Measurements from ENCODE around the gene VWA5B2. TPM values are rescaled to one million over a fixed set of nuclear protein-coding genes. Genes with fewer than 3 reads are reported as not detected.

Gene VWA5B2
- total RNA-seq, 1 experiment from 2014 or later: 10.6 TPM

DNA sequence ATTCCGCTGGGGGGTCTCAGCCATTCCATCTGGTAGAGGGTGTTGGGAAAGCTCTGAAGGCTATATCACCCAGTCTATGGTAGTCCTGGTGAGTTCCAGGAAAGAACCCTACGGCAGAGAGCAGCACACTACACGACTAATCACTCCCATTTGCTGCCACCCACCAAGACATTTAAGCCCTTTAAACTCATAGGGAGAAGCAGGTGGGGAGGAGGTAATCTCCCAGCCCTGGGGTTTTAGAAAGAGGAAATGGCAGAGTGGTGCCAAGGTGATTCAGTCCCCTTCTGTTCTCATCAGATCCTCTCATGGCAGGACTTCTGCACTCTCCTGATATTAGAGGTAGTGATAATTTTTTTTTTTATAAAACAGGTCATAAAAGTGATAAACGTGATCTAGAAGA is 10.6 kb upstream of the VWA5B2 start:
- intact Hi-C loops (cut with micrococcal nuclease): no loop called here
- peaks cover 0 to 4% of the 10 kb centered on the region in 2 experiments; a peak in 1 of 4 replicates for H3K4me1 ChIP-seq (ENCODE audit: control insufficient read depth in 1 of 2, insufficient read depth in 2 of 2, low read length in 2 of 2)
- no peak for DNase-seq (ENCODE audit: low read depth, low spot score)
- ATAC-seq: no peak
- no TSS peak for BruUV-seq (replicated peaks)
- no peaks in the 10 kb centered on the region for H3K27me3 ChIP-seq (ENCODE audit: insufficient read depth, low read length)
- no peaks in the 10 kb centered on the region for H4K20me1 ChIP-seq (ENCODE audit: insufficient read depth)
- ChIA-PET POLR2A (no interaction called here), RAD21 (ENCODE audit: low non-redundant PET in 1 of 2, low total read pairs in 2 of 2, uncharacterized antibody in 2 of 2, unreplicated experiment in 2 of 2) (no interaction called here), CTCF (no interaction called here)
- H3K4me2 ChIP-seq (ENCODE audit: low read length): no peak overlapping the region
- no peaks in the 10 kb centered on the region for H3K36me3 ChIP-seq (ENCODE audit: control insufficient read depth in 1 of 2, insufficient read depth in 2 of 2, low read length in 2 of 2)
- no peak overlapping the region for H3K4me3 ChIP-seq (replicated peaks in 1 of 2; ENCODE audit: low read depth in 1 of 2, low read length in 2 of 2)
- H3K9me3 ChIP-seq (ENCODE audit: control insufficient read depth in 1 of 2, insufficient read depth in 1 of 2, low read depth in 1 of 2, low read length in 2 of 2): no peaks in the 10 kb centered on the region
- no peak overlapping the region for H3K9ac ChIP-seq (ENCODE audit: low read length)
- H3K9me2 ChIP-seq (ENCODE audit: insufficient read depth): no peaks in the 10 kb centered on the region
- no peak overlapping the region for H2AFZ ChIP-seq (ENCODE audit: low read depth, low read length, poor library complexity, severe bottlenecking)
- H3K27ac ChIP-seq (ENCODE audit: low read depth, low read length): no peak overlapping the region
- H3K79me2 ChIP-seq (ENCODE audit: insufficient read depth, low read length): no peaks in the 10 kb centered on the region
- TF ChIP-seq CBX3 (IDR thresholded peaks at IDR 0.05; ENCODE audit: low read depth): no peak
- no peak for TF ChIP-seq POLR2A (IDR thresholded peaks at IDR 0.05; ENCODE audit: borderline replicate concordance, extremely low read depth, insufficient read depth, insufficient read length)
- no peak for TF ChIP-seq SRF (IDR thresholded peaks at IDR 0.05; ENCODE audit: low read depth)
- TF ChIP-seq, protein P1, sequence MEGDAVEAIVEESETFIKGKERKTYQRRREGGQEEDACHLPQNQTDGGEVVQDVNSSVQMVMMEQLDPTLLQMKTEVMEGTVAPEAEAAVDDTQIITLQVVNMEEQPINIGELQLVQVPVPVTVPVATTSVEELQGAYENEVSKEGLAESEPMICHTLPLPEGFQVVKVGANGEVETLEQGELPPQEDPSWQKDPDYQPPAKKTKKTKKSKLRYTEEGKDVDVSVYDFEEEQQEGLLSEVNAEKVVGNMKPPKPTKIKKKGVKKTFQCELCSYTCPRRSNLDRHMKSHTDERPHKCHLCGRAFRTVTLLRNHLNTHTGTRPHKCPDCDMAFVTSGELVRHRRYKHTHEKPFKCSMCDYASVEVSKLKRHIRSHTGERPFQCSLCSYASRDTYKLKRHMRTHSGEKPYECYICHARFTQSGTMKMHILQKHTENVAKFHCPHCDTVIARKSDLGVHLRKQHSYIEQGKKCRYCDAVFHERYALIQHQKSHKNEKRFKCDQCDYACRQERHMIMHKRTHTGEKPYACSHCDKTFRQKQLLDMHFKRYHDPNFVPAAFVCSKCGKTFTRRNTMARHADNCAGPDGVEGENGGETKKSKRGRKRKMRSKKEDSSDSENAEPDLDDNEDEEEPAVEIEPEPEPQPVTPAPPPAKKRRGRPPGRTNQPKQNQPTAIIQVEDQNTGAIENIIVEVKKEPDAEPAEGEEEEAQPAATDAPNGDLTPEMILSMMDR (IDR thresholded peaks at IDR 0.05 in 2 of 3, conservative IDR thresholded peaks at IDR 0.05 in 1 of 3; ENCODE audit: borderline replicate concordance in 1 of 3, insufficient read depth in 1 of 3, low read depth in 2 of 3, low read length in 2 of 3): no peak

DNA sequence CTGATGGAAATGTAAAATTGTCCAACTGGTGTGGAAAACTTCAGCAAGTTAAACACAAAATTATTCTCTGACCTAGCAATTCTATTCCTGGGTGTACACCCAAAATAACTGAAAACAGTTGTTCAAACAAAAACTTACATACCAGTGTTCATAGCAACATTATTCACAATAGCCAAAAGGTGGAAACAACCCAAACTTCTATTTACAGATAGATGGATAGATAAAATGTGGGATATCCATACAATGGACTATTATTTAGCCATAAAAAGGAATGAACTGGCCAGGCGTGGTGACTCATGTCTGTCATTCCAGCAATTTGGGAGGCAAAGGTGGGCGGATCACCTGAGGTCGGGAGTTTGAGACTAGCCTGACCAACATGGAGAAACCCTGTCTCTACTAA is 6.9 kb upstream of the VWA5B2 start:
- ATAC-seq: no peak
- BruUV-seq (replicated peaks): no TSS peak
- POLR2A ChIA-PET: no interaction called here

More for the DNA sequence above, 6.9 kb upstream of the VWA5B2 start:
- Histone ChIP-seq H2AFZ (ENCODE audit: low read depth, low read length, poor library complexity, severe bottlenecking) (peak overlapping the region; percentile 45), H4K20me1 (ENCODE audit: insufficient read depth) (no peaks in the 10 kb centered on the region), H3K27ac (ENCODE audit: low read depth, low read length) (no peak overlapping the region), H3K4me3 (replicated peaks in 1 of 2; ENCODE audit: low read depth in 1 of 2, low read length in 2 of 2) (no peak overlapping the region), H3K4me2 (ENCODE audit: low read length) (no peak overlapping the region), H3K9me2 (ENCODE audit: insufficient read depth) (no peaks in the 10 kb centered on the region), H3K79me2 (ENCODE audit: insufficient read depth, low read length) (no peaks in the 10 kb centered on the region), H3K27me3 (ENCODE audit: insufficient read depth, low read length) (no peaks in the 10 kb centered on the region), H3K9ac (ENCODE audit: low read length) (no peak overlapping the region), H3K9me3 (ENCODE audit: control insufficient read depth in 1 of 2, insufficient read depth in 1 of 2, low read depth in 1 of 2, low read length in 2 of 2) (no peaks in the 10 kb centered on the region), H3K36me3 (ENCODE audit: control insufficient read depth in 1 of 2, insufficient read depth in 2 of 2, low read length in 2 of 2) (no peaks in the 10 kb centered on the region), H3K4me1 (ENCODE audit: control insufficient read depth in 1 of 2, insufficient read depth in 2 of 2, low read length in 2 of 2) (peaks cover 0 to 4% of the 10 kb centered on the region in 2 experiments; a peak in 1 of 4 replicates)
- DNase-seq (ENCODE audit: low read depth, low spot score): no peak
- TF ChIP-seq, protein P2, sequence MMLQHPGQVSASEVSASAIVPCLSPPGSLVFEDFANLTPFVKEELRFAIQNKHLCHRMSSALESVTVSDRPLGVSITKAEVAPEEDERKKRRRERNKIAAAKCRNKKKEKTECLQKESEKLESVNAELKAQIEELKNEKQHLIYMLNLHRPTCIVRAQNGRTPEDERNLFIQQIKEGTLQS (IDR thresholded peaks at IDR 0.05): no peak
- 0 out of 2 replicates have a peak, but pooled peaks have one; percentile 29 for TF ChIP-seq EGR1 (IDR thresholded peaks at IDR 0.05; ENCODE audit: low read depth)
- ChIA-PET CTCF (no interaction called here), RAD21 (ENCODE audit: low non-redundant PET in 1 of 2, low total read pairs in 2 of 2, uncharacterized antibody in 2 of 2, unreplicated experiment in 2 of 2) (no interaction called here)
- intact Hi-C loops (cut with micrococcal nuclease): no loop called here
